ENCODE measurements around the gene HNRNPUL1. TPM values are rescaled to one million over a fixed set of nuclear protein-coding genes. Genes with fewer than 3 reads are reported as not detected.
A peak's percentile ranks its signal among the peaks of the same experiment; 100 is the strongest.

Gene HNRNPUL1
- total RNA-seq, 4 donors from 2014 or later = 129 to 180 (median 150) TPM

- 33 to 40% methylated on average over 16 of the region's 16 CpGs for WGBS, 2 donors
Observed at GRCh38 chr19:41219924-41220567, 44.1 kb upstream of the HNRNPUL1 start.

GRCh38 chr19:41220811-41221210, 43.4 kb upstream of the HNRNPUL1 start:
- no peaks in the 10 kb centered on the region for H3K27me3 ChIP-seq
- intact Hi-C loops (cut with DNase I) = no loop called here
- H3K27ac ChIP-seq = peak overlapping the region in 2 of 3 donors; percentile 85 to 89
- DNase-seq = no peak
- H3K9me3 ChIP-seq = no peaks in the 10 kb centered on the region
- WGBS, 2 donors = 76 to 84% methylated on average over 9 of the region's 9 CpGs
- peaks cover 1 to 2% of the 10 kb centered on the region in 2 donors for H3K4me1 ChIP-seq
- peak overlapping the region in 1 of 3 donors; percentile 40 for H3K4me3 ChIP-seq (replicated peaks in 1 of 3)
- H3K36me3 ChIP-seq = no peaks in the 10 kb centered on the region
- TF ChIP-seq POLR2A (IDR thresholded peaks at IDR 0.05) = no peak
- TF ChIP-seq, protein P1, sequence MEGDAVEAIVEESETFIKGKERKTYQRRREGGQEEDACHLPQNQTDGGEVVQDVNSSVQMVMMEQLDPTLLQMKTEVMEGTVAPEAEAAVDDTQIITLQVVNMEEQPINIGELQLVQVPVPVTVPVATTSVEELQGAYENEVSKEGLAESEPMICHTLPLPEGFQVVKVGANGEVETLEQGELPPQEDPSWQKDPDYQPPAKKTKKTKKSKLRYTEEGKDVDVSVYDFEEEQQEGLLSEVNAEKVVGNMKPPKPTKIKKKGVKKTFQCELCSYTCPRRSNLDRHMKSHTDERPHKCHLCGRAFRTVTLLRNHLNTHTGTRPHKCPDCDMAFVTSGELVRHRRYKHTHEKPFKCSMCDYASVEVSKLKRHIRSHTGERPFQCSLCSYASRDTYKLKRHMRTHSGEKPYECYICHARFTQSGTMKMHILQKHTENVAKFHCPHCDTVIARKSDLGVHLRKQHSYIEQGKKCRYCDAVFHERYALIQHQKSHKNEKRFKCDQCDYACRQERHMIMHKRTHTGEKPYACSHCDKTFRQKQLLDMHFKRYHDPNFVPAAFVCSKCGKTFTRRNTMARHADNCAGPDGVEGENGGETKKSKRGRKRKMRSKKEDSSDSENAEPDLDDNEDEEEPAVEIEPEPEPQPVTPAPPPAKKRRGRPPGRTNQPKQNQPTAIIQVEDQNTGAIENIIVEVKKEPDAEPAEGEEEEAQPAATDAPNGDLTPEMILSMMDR (IDR thresholded peaks at IDR 0.05) = no peak

More at GRCh38 chr19:41219924-41220567, 44.1 kb upstream of the HNRNPUL1 start:
- TF ChIP-seq, protein P1 (IDR thresholded peaks at IDR 0.05) = no peak
- TF ChIP-seq POLR2A (IDR thresholded peaks at IDR 0.05) = no peak
- peak overlapping the region; percentile 85 to 90 (median 89) for H3K27ac ChIP-seq
- no peaks in the 10 kb centered on the region for H3K36me3 ChIP-seq
- DNase-seq = no peak
- intact Hi-C loops (cut with DNase I) = no loop called here
- no peaks in the 10 kb centered on the region for H3K27me3 ChIP-seq
- H3K4me3 ChIP-seq (replicated peaks in 1 of 3) = peak overlapping the region in 1 of 3 donors; percentile 40
- no peaks in the 10 kb centered on the region for H3K9me3 ChIP-seq
- H3K4me1 ChIP-seq = no peaks in the 10 kb centered on the region

DNA sequence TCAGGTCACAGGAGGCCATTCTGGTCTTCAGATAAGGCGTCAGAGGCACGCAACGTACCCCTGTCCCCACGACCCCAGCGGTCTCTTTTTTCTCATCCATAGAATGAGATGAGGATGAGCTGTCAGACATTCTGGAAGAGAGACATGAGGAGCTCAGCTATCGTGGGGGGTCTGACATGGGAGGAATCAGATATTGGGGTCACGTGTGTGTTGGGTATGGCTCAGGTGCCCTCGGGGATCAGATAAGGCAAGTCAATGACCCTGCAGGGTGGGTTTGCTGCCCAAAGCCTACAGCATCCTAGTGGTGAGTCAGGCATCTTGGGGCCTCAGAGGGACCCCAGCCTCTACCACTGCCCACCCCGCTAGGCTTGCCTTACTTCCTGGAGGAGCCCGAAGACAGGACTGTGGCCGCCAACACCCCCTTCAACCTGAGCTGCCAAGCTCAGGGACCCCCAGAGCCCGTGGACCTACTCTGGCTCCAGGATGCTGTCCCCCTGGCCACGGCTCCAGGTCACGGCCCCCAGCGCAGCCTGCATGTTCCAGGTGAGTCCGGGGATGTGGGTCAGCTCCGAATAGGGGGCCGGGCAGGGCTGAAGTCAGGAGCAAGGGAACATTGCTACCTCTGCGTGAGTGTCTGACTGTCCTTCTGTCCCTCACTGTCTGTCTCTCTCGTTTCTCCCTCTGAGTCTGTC, 42.5 kb upstream of the HNRNPUL1 start:
- no peak for DNase-seq
- H3K9me3 ChIP-seq = no peaks in the 10 kb centered on the region
- no peaks in the 10 kb centered on the region for H3K36me3 ChIP-seq
- peaks cover 8 to 9% of the 10 kb centered on the region in 2 donors for H3K4me1 ChIP-seq
- intact Hi-C loops (cut with DNase I) = no loop called here
- H3K27me3 ChIP-seq = no peaks in the 10 kb centered on the region
- 93 to 96% methylated on average over 15 to 20 of the region's 20 CpGs for WGBS, 2 donors
- no peak overlapping the region for H3K27ac ChIP-seq
- TF ChIP-seq, protein P1 (IDR thresholded peaks at IDR 0.05) = no peak
- TF ChIP-seq POLR2A (IDR thresholded peaks at IDR 0.05) = no peak
- H3K4me3 ChIP-seq (replicated peaks in 1 of 3) = no peak overlapping the region

- TF ChIP-seq, protein P1 (IDR thresholded peaks at IDR 0.05) = no peak
- no peak for TF ChIP-seq POLR2A (IDR thresholded peaks at IDR 0.05)
- H3K4me3 ChIP-seq (replicated peaks in 1 of 3) = no peak overlapping the region
- 84 to 85% methylated on average over 10 of the region's 10 CpGs for WGBS, 2 donors
- intact Hi-C loops (cut with DNase I) = no loop called here
- H3K27ac ChIP-seq = no peak overlapping the region
- peaks cover 10 to 11% of the 10 kb centered on the region in 2 donors for H3K4me1 ChIP-seq
- DNase-seq = no peak
- H3K27me3 ChIP-seq = no peaks in the 10 kb centered on the region
- H3K36me3 ChIP-seq = no peaks in the 10 kb centered on the region
- no peaks in the 10 kb centered on the region for H3K9me3 ChIP-seq
Observed at GRCh38 chr19:41222240-41222639, 41.9 kb upstream of the HNRNPUL1 start.

Measured in thyroid gland (tissue), 4 donors.